B cell (primary cell): ENCODE results near the gene ACHE. TPM values are rescaled to one million over a fixed set of nuclear protein-coding genes. Genes with fewer than 3 reads are reported as not detected.

Experiments used
- ATAC-seq: fragments of 200-7000 bp; cut with Tn5 transposase; one replicate; pipeline ENCODE4 v1.10.0; 2021; ENCODE audit warnings: low read depth, mild to moderate bottlenecking, moderate number of reproducible peaks, moderate library complexity
- CTCF ChIA-PET: fragments of 350-600 bp; sonication (Branson Sonifier 250); formaldehyde crosslinking; loops from one replicate; lab custom pipeline; 2021; ENCODE audit warnings: antibody characterized with exemption, inconsistent platforms; lab: Charles Lee
- POLR2A ChIA-PET: fragments of 350-600 bp; sonication (Branson Sonifier 250); formaldehyde crosslinking; loops from one replicate; lab custom pipeline; 2021; ENCODE audit warnings: antibody characterized with exemption; lab: Charles Lee
- DNase-seq: peaks from one replicate; pipeline ENCODE4 v3.0.0; 2013
- H2AFZ ChIP-seq: 2 replicates; pipeline ENCODE4 v1.6.1; 2012; ENCODE audit warnings: mild to moderate bottlenecking, low read depth, low read length; ENCODE audit not compliant: insufficient read depth, poor library complexity, severe bottlenecking
- H3K27ac ChIP-seq, 2 donors: 1 replicate in 1 of 2; 2 replicates in 1 of 2; pipeline ENCODE4 v1.5.1; 2012 to 2013; ENCODE audit warnings: low read length in 2 of 2, mild to moderate bottlenecking in 2 of 2, moderate library complexity in 1 of 2
- H3K27me3 ChIP-seq, 4 experiments: fragments of 200-600 bp in 1 of 4; sonication (generic) in 1 of 4; replicated peaks in 1 of 4; 1 replicate in 2 of 4; 2 replicates in 2 of 4; pipeline versions ENCODE4 v1.6.1 to v1.7.0; 2013 to 2016; ENCODE audit warnings: low read length in 3 of 4, mild to moderate bottlenecking in 2 of 4, mixed read lengths in 1 of 4, moderate library complexity in 1 of 4; ENCODE audit not compliant: insufficient read depth in 4 of 4, control insufficient read depth in 3 of 4; ENCODE audit errors: control extremely low read depth in 1 of 4
- H3K36me3 ChIP-seq, 2 experiments: replicated peaks in 1 of 2; 1 replicate in 1 of 2; 2 replicates in 1 of 2; pipeline versions ENCODE4 v1.6.1 to v1.7.1; 2013; ENCODE audit warnings: low read length in 1 of 2; ENCODE audit not compliant: insufficient read depth in 2 of 2, control insufficient read depth in 1 of 2; ENCODE audit errors: control extremely low read depth in 1 of 2, extremely low read depth in 1 of 2
- H3K4me1 ChIP-seq, 2 donors: fragments of 200-600 bp in 1 of 2; sonication (generic) in 1 of 2; 1 replicate in 1 of 2; 2 replicates in 1 of 2; pipeline versions ENCODE4 v1.5.1 to v1.6.1; 2013 to 2017; ENCODE audit warnings: low read length in 2 of 2; ENCODE audit not compliant: control insufficient read depth in 2 of 2, insufficient read depth in 2 of 2
- H3K4me2 ChIP-seq: replicated peaks from 2 replicates; pipeline ENCODE3; 2012; ENCODE audit warnings: mild to moderate bottlenecking, low read depth, low read length; ENCODE audit not compliant: poor library complexity, severe bottlenecking
- H3K4me3 ChIP-seq, 5 experiments: fragments of 200-600 bp in 1 of 5; sonication (generic) in 1 of 5; 1 replicate in 3 of 5; 2 replicates in 2 of 5; pipeline versions ENCODE4 v1.5.1 to v1.7.0; 2011 to 2016; ENCODE audit warnings: low read length in 4 of 5, mild to moderate bottlenecking in 4 of 5, low read depth in 2 of 5, control low read depth in 1 of 5, moderate library complexity in 1 of 5; ENCODE audit not compliant: insufficient read depth in 1 of 5; ENCODE audit errors: control extremely low read depth in 1 of 5, extremely low read depth in 1 of 5
- H3K79me2 ChIP-seq: fragments of 200-600 bp; sonication (generic); one replicate; pipeline ENCODE4 v1.6.0; 2016; ENCODE audit warnings: low read length; ENCODE audit not compliant: control insufficient read depth, insufficient read depth
- H3K9ac ChIP-seq: fragments of 200-600 bp; sonication (generic); 2 replicates; pipeline ENCODE4 v1.6.1; 2017; ENCODE audit warnings: mild to moderate bottlenecking, low read length, moderate library complexity
- H3K9me3 ChIP-seq, 3 donors: one replicate each; pipeline versions ENCODE4 v1.6.1 to v1.7.1; 2013; ENCODE audit warnings: low read length in 2 of 3; ENCODE audit not compliant: control insufficient read depth in 2 of 3, insufficient read depth in 1 of 3; ENCODE audit errors: control extremely low read depth in 1 of 3
- H4K20me1 ChIP-seq: 2 replicates; pipeline ENCODE4 v1.6.0; 2012; ENCODE audit warnings: mild to moderate bottlenecking, low read length; ENCODE audit not compliant: insufficient read depth, control insufficient read depth, poor library complexity, severe bottlenecking
- H3K27ac Mint-ChIP-seq: one replicate; pipeline ENCODE4 v1.8.0; 2021; ENCODE audit warnings: mixed read lengths
- H3K27me3 Mint-ChIP-seq: one replicate; pipeline ENCODE4 v1.8.0; 2021; ENCODE audit warnings: mixed read lengths
- H3K4me1 Mint-ChIP-seq: one replicate; pipeline ENCODE4 v1.8.0; 2021; ENCODE audit warnings: mixed read lengths
- H3K4me3 Mint-ChIP-seq: one replicate; pipeline ENCODE4 v1.8.0; 2021; ENCODE audit warnings: mixed read lengths
- H3K9me3 Mint-ChIP-seq: one replicate; pipeline ENCODE4 v1.8.0; 2022; ENCODE audit warnings: mixed read lengths; ENCODE audit not compliant: insufficient read depth
- CTCF ChIP-seq: fragments of 200-600 bp; IDR thresholded peaks from one replicate; pipeline ENCODE4 v1.8.0; 2022; ENCODE audit warnings: antibody characterized with exemption, mild to moderate bottlenecking
- EZH2 ChIP-seq: IDR thresholded peaks from 2 replicates; pipeline ENCODE4 v1.6.1; 2012; ENCODE audit warnings: borderline replicate concordance, low read depth, mild to moderate bottlenecking, moderate library complexity, low read length; ENCODE audit not compliant: insufficient read depth, poor library complexity, severe bottlenecking
- WGBS: methylation state at CpG from one replicate; pipeline ENCODE4 v1.1.5; 2013; ENCODE audit warnings: missing lambda C conversion rate; ENCODE audit not compliant: insufficient coverage; 5-methylcytosine and 5-hydroxymethylcytosine counted together
- intact Hi-C: fragments of 100-400 bp; cut with micrococcal nuclease; formaldehyde crosslinking; loops from one replicate; pipeline ENCODE4 v1.10.0; 2022
- polyA plus RNA-seq: library from polyadenylated mRNA; depleted of rRNA; stranded (reverse); fragments of >200 nt; gene quantifications from 2 replicates; pipeline ENCODE4 v1.2.3, GENCODE V29; 2012
- total RNA-seq, 2 donors: library from RNA; stranded (reverse); fragments of 120-200 nt in 1 of 2; gene quantifications; 1 replicate in 1 of 2; 2 replicates in 1 of 2; pipeline versions ENCODE4 v1.2.3 to v1.2.4, GENCODE V29; 2013 to 2022

The ACHE gene
- total and polyA plus RNA-seq, 2 donors (not counting 1 experiment from before 2014, with no cell fraction given): 0.13 to 0.15 TPM

- H3K4me1 Mint-ChIP-seq: peaks cover 24% of the 10 kb centered on the region
- under 1% methylated on average over 63 of the region's 71 CpGs for WGBS
- no peaks in the 10 kb centered on the region for H3K27me3 ChIP-seq
- peak; percentile 90 for ATAC-seq
- peak within 1 kb of the TSS; percentile 55 to 87 (median 71) for H3K4me3 ChIP-seq
- H3K79me2 ChIP-seq: peaks cover 55% of the 10 kb centered on the region
- ChIA-PET CTCF (interaction anchor here (0.6 to 6.7 kb wide), 41 partner anchors 10 to 439 kb away, joined by 3 to 111 read pairs (median 4); partner anchors contain the start of genes FBXO24, MOSPD3, POP7 and SRRT), POLR2A (interaction anchor here (0.5 to 1.8 kb wide), 12 partner anchors 13 to 423 kb away, joined by 3 to 13 read pairs (median 5); partner anchors contain the start of genes FBXO24, LRCH4, MEPCE and POP7)
- H3K27ac Mint-ChIP-seq: peak within 1 kb of the TSS; percentile 93
- H4K20me1 ChIP-seq: peaks cover 33% of the 10 kb centered on the region
- DNase-seq: peak; percentile 91
- H3K9me3 ChIP-seq: no peaks in the 10 kb centered on the region
- H3K4me1 ChIP-seq: peaks cover 11 to 23% of the 10 kb centered on the region in 2 donors
- peak within 1 kb of the TSS; percentile 68 for H3K9ac ChIP-seq
- peak within 1 kb of the TSS; percentile 86 for H3K4me2 ChIP-seq
- H2AFZ ChIP-seq: peak within 1 kb of the TSS; percentile 81
- peak within 1 kb of the TSS; percentile 95 for H3K4me3 Mint-ChIP-seq
- H3K27ac ChIP-seq: peak within 1 kb of the TSS; percentile 47 to 65
- peaks cover 0 to 12% of the 10 kb centered on the region in 2 experiments for H3K36me3 ChIP-seq
- no peaks in the 10 kb centered on the region for H3K9me3 Mint-ChIP-seq
- no peaks in the 10 kb centered on the region for H3K27me3 Mint-ChIP-seq
- intact Hi-C loops: loop anchor here (1.0 to 5.0 kb wide), 13 partner anchors 15 to 416 kb away; partner anchors contain the start of genes AGFG2, FBXO24, GIGYF1 and GNB2
- TF ChIP-seq CTCF (peak; percentile 96), EZH2 (no peak)
Measured at GRCh38 chr7:100852048-100852872, 43.4 kb downstream of the ACHE start, which contains the start of gene SLC12A9. TSS of gene SLC12A9 (plus strand) at chr7:100852713. CDS start at chr7:100854198, 1,485 bp downstream.

GRCh38 chr7:100847360-100847759 is 48.3 kb downstream of the ACHE start:
- Histone ChIP-seq H3K9me3 (no peaks in the 10 kb centered on the region), H3K9ac (no peak overlapping the region), H3K4me2 (no peak overlapping the region), H3K27ac (no peak overlapping the region), H3K4me3 (no peak overlapping the region), H4K20me1 (no peaks in the 10 kb centered on the region), H3K79me2 (peaks cover 15% of the 10 kb centered on the region), H3K36me3 (no peaks in the 10 kb centered on the region), H2AFZ (no peak overlapping the region), H3K27me3 (no peaks in the 10 kb centered on the region), H3K4me1 (peaks cover 4 to 7% of the 10 kb centered on the region in 2 donors)
- ATAC-seq: no peak
- ChIA-PET POLR2A (no interaction called here), CTCF (interaction anchor here (0.6 kb wide), 1 partner anchor 156 kb away, joined by 3 read pairs; no protein-coding TSS in a partner anchor)
- no peak for DNase-seq
- intact Hi-C loops: no loop called here
- TF ChIP-seq CTCF (no peak), EZH2 (no peak)
- no peaks in the 10 kb centered on the region for H3K9me3 Mint-ChIP-seq
- H3K27ac Mint-ChIP-seq: no peak overlapping the region
- no peak overlapping the region for H3K4me3 Mint-ChIP-seq
- 100% methylated on average over 2 of the region's 4 CpGs for WGBS
- no peaks in the 10 kb centered on the region for H3K27me3 Mint-ChIP-seq
- peaks cover 8% of the 10 kb centered on the region for H3K4me1 Mint-ChIP-seq
